ENCODE data around the gene SPATA46.

Gene SPATA46

DNA sequence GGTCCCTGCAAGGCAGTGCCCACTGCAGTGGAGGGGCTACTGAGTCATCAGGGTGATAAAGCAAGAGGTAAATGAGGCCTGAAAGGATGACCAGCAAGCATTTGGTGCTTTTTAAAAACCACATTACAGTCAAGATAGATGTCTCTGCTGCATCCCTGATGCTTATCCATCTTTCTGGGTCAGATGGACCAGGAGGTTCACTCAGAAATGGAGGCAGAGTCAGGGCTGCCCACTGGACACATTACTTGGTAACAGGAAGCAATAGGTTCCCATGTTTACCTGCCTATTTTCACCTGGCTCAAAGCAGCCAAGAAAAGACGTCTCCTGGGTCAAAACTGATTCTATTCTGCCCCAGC lies 3.6 kb downstream of the SPATA46 start:
- DNase-seq = no peak

- peak; percentile 95 for DNase-seq
Measured at GRCh38 chr1:162372159-162373071, 4.2 kb downstream of the SPATA46 start.

GRCh38 chr1:162371611-162372010 lies 5.0 kb downstream of the SPATA46 start:
- no peak for DNase-seq

GRCh38 chr1:162370721-162371120 lies 5.9 kb downstream of the SPATA46 start:
- DNase-seq = no peak

DNA sequence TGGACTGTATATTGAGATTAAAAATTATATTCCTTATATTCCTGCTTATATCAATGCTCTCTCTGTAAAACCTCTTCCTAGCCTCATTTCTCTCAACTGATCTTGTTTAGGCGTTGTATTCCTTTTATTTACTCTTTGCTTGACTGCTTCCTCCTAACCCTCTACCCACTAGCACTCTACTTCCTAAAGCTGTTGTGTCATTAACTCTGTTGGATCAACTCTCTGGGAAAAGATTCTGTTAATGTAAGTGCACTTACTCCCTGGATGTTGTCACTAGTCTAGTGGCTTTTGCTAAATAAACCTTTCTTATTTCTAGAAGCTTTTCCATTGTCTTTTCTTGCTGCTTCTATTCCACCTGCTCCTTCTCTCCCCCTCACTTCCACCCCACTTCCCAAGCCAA lies 6.5 kb downstream of the SPATA46 start:
- DNase-seq = no peak

- DNase-seq = no peak
Measured at GRCh38 chr1:162369571-162369970, 7.1 kb downstream of the SPATA46 start.

GRCh38 chr1:162368451-162368850 lies 8.2 kb downstream of the SPATA46 start:
- no peak for DNase-seq

GRCh38 chr1:162367772-162368171 lies 8.9 kb downstream of the SPATA46 start:
- no peak for DNase-seq

DNA sequence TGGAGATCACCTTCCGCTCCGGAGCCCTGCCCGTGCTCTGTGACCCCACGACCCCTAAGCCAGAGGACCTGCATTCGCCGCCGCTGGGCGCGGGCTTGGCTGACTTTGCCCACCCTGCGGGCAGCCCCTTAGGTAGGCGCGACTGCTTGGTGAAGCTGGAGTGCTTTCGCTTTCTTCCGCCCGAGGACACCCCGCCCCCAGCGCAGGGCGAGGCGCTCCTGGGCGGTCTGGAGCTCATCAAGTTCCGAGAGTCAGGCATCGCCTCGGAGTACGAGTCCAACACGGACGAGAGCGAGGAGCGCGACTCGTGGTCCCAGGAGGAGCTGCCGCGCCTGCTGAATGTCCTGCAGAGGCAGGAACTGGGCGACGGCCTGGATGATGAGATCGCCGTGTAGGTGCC lies 9.6 kb downstream of the SPATA46 start:
- no peak for DNase-seq

GRCh38 chr1:162366671-162367070 lies 10.0 kb downstream of the SPATA46 start:
- DNase-seq = no peak

- no peak for DNase-seq
Measured at GRCh38 chr1:162366149-162366548, 10.5 kb downstream of the SPATA46 start.

DNA sequence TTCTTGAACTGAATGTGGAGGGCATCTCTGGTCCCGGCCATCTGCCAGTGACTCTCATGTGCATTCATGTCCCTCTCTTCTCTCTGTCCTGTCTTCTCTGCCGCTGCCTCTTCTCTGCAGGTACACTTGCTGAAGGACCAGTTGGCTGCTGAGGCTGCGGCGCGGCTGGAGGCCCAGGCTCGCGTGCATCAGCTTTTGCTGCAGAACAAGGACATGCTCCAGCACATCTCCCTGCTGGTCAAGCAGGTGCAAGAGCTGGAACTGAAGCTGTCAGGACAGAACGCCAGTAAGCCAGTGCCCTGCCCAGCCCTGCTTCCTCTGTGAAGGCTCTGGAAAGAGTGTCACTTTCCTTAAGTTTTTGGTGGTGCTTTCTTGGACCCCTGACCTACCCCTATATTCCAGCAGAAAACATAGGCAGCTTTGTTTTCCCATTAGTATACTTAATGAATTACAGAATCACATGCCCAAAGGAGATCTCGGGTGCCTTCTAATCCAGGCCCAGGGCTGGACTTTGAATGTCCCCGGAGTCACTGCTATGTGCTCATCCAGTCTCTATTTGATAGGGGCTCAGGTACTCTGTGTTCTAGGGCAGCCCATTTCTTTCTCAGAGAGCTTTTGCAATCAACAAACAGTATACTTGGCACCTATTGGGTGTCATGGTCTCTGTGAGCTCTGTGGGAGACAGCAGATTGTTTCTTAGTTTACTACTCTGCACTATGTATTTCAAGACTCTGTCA lies 11.2 kb downstream of the SPATA46 start:
- no peak for DNase-seq

GRCh38 chr1:162364498-162364897 lies 12.2 kb downstream of the SPATA46 start:
- no peak for DNase-seq

GRCh38 chr1:162363823-162364222 lies 12.8 kb downstream of the SPATA46 start:
- no peak for DNase-seq

GRCh38 chr1:162361349-162361748 lies 15.3 kb downstream of the SPATA46 start:
- no peak for DNase-seq

DNA sequence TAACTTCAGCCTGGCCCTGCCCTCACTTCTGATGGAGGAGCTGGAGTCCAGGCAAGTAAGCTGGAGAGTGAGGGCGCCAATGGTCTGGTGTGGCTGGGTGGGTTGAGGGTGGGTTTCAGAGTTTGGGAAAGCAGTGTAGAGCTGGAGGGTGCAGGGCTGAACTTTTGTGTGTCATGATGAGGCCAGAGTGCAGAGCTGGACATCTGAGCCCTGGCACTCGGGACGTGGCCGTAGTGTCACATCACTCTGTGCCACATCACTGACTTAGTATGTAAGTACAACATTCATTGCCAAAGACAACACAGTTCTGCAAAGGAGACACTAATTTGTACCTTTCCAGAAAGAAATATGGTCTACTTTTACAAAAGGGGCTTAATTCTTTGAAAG lies 15.8 kb downstream of the SPATA46 start:
- no peak for DNase-seq

- no peak for DNase-seq
Measured at GRCh38 chr1:162360237-162360873, 16.3 kb downstream of the SPATA46 start.

GRCh38 chr1:162359523-162360236 lies 17.0 kb downstream of the SPATA46 start:
- DNase-seq = no peak

DNA sequence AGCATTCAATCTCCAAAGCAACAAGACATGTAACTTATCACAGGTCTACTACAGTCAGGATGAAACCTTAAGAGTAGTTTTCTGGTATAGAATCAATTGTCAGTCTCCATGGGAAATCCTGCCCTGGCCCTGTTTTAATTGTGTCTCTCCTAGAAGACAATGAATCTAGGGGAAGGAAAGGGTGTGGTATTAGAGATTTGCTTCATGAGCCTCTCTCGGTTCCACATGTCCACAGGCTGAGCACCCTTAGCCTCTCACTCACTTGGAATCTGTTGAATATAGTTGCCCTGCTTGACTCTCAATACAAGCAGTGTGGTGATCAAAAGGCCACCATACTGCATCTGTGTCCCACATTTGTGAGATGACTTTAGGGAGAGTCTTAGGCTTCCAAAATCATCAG lies 17.7 kb downstream of the SPATA46 start:
- DNase-seq = no peak

- peak; percentile 78 for DNase-seq
Measured at GRCh38 chr1:162357681-162358266, 18.9 kb downstream of the SPATA46 start.

- DNase-seq = peak; percentile 46
Measured at GRCh38 chr1:162353702-162354101, 23.0 kb downstream of the SPATA46 start.

- DNase-seq = no peak
Measured at GRCh38 chr1:162353078-162353477, 23.6 kb downstream of the SPATA46 start.

DNA sequence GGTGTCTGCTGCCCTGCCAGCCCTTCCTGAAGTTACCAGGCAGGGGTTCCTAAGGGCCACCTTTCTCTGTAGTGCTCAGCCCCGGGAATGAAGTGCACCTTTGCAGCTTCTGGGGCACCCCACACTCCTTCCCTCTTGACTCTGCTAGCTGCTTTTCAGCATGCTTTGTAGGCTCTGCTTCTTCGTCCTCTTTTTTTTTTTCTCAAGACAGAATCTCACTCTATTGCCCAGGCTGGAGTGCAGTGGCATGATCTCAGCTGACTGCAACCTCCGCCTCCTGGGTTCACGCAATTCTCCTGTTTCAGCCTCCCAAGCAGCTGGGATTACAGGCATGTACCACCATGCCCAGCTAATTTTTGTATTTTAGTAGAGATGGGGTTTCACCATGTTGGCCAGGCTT lies 24.8 kb downstream of the SPATA46 start:
- DNase-seq = peak; percentile 66
